HEK293 (cell line): ENCODE measurements around the gene PLA2G4B.

ENCODE experiments used
- CTCF ChIA-PET: fragments of 350-600 bp; formaldehyde crosslinking; extraction: SDS; loops from one replicate; lab custom pipeline; 2021; ENCODE audit warnings: antibody characterized with exemption; lab: Yijun Ruan, JAX
- POLR2A ChIA-PET: fragments of 300-600 bp; formaldehyde crosslinking; extraction: SDS; loops from one replicate; lab custom pipeline; 2020; ENCODE audit warnings: antibody characterized with exemption, inconsistent platforms; lab: Yijun Ruan, JAX
- H3K27ac ChIP-seq: fragments of 200-500 bp; sonication (Bioruptor generic); 2 replicates; pipeline ENCODE4 v1.5.1; 2014; ENCODE audit warnings: low read depth, low read length, control low read depth, inconsistent platforms; ENCODE audit errors: extremely low read depth
- H3K36me3 ChIP-seq, 2 experiments: fragments of 200-500 bp in 1 of 2; sonication (Bioruptor generic) in 1 of 2; 1 replicate in 1 of 2; 2 replicates in 1 of 2; pipeline ENCODE4 v1.5.1; 2014 to 2017; ENCODE audit warnings: inconsistent platforms in 2 of 2, low read length in 2 of 2; ENCODE audit not compliant: control insufficient read depth in 2 of 2, insufficient read depth in 1 of 2
- H3K4me1 ChIP-seq: fragments of 200-500 bp; sonication (Bioruptor generic); 2 replicates; pipeline ENCODE4 v1.5.1; 2014; ENCODE audit warnings: mild to moderate bottlenecking, low read length, inconsistent platforms; ENCODE audit not compliant: control insufficient read depth, insufficient read depth
- H3K4me3 ChIP-seq: 2 replicates; pipeline ENCODE4 v1.5.1; 2011; ENCODE audit warnings: low read depth, mild to moderate bottlenecking, control low read depth, low read length, moderate library complexity
- H3K9me3 ChIP-seq: fragments of 200-500 bp; sonication (Bioruptor generic); 2 replicates; pipeline ENCODE4 v1.5.1; 2014; ENCODE audit warnings: low read depth, low read length, inconsistent platforms; ENCODE audit not compliant: control insufficient read depth, insufficient read depth
- FEZF1 ChIP-seq: fragments of 450-650 bp; formaldehyde crosslinking; IDR thresholded peaks from 2 replicates; pipeline ENCODE4 v1.5.1; 2016; ENCODE audit warnings: missing biosample characterization, missing genetic modification characterization
- GFI1B ChIP-seq: fragments of 450-650 bp; formaldehyde crosslinking; IDR thresholded peaks from 2 replicates; pipeline ENCODE4 v1.5.1; 2016; ENCODE audit warnings: missing biosample characterization, missing genetic modification characterization
- GLIS1 ChIP-seq: fragments of 450-650 bp; formaldehyde crosslinking; IDR thresholded peaks from 2 replicates; pipeline ENCODE4 v1.5.1; 2016; ENCODE audit warnings: missing biosample characterization, missing genetic modification characterization
- KLF7 ChIP-seq: fragments of 450-650 bp; formaldehyde crosslinking; IDR thresholded peaks from 2 replicates; pipeline ENCODE4 v1.5.1; 2016; ENCODE audit warnings: missing biosample characterization, missing genetic modification characterization, borderline replicate concordance
- SP7 ChIP-seq: fragments of 450-650 bp; formaldehyde crosslinking; IDR thresholded peaks from 2 replicates; pipeline ENCODE4 v1.5.1; 2016; ENCODE audit warnings: missing biosample characterization, missing genetic modification characterization
- WT1 ChIP-seq: fragments of 450-650 bp; formaldehyde crosslinking; IDR thresholded peaks from 2 replicates; pipeline ENCODE4 v1.5.1; 2016; ENCODE audit warnings: missing biosample characterization, missing genetic modification characterization
- YY2 ChIP-seq: fragments of 450-650 bp; formaldehyde crosslinking; IDR thresholded peaks from 2 replicates; pipeline ENCODE4 v1.5.1; 2016; ENCODE audit warnings: missing biosample characterization, missing genetic modification characterization
- ZBTB8A ChIP-seq: fragments of 450-650 bp; formaldehyde crosslinking; IDR thresholded peaks from 2 replicates; pipeline ENCODE4 v1.5.1; 2016; ENCODE audit warnings: missing biosample characterization, missing genetic modification characterization
- ZEB2 ChIP-seq: fragments of 450-650 bp; formaldehyde crosslinking; IDR thresholded peaks from 2 replicates; pipeline ENCODE4 v1.5.1; 2016; ENCODE audit warnings: missing biosample characterization, missing genetic modification characterization
- ZFP37 ChIP-seq: fragments of 450-650 bp; formaldehyde crosslinking; IDR thresholded peaks from 2 replicates; pipeline ENCODE4 v1.5.1; 2016; ENCODE audit warnings: missing biosample characterization, missing genetic modification characterization
- ZNF132 ChIP-seq: fragments of 450-650 bp; formaldehyde crosslinking; IDR thresholded peaks from 2 replicates; pipeline ENCODE4 v1.5.1; 2017; ENCODE audit warnings: missing biosample characterization, missing genetic modification characterization, borderline replicate concordance
- ZNF221 ChIP-seq: fragments of 450-650 bp; formaldehyde crosslinking; IDR thresholded peaks from 2 replicates; pipeline ENCODE4 v1.5.1; 2017; ENCODE audit warnings: missing biosample characterization, missing genetic modification characterization, borderline replicate concordance
- ZNF391 ChIP-seq: fragments of 450-650 bp; formaldehyde crosslinking; IDR thresholded peaks from 2 replicates; pipeline ENCODE4 v1.5.1; 2016; ENCODE audit warnings: low read depth, missing biosample characterization, missing genetic modification characterization, borderline replicate concordance
- ZNF423 ChIP-seq: fragments of 450-650 bp; formaldehyde crosslinking; IDR thresholded peaks from 2 replicates; pipeline ENCODE4 v1.5.1; 2016; ENCODE audit warnings: missing biosample characterization, missing genetic modification characterization
- ZNF555 ChIP-seq: fragments of 450-650 bp; formaldehyde crosslinking; conservative IDR thresholded peaks from 2 replicates; pipeline ENCODE4 v1.5.1; 2017; ENCODE audit warnings: missing biosample characterization, mild to moderate bottlenecking, missing genetic modification characterization, inconsistent platforms
- ZNF623 ChIP-seq: fragments of 450-650 bp; formaldehyde crosslinking; IDR thresholded peaks from 2 replicates; pipeline ENCODE4 v1.5.1; 2016; ENCODE audit warnings: missing biosample characterization, missing genetic modification characterization
- ZNF670 ChIP-seq: fragments of 450-650 bp; formaldehyde crosslinking; IDR thresholded peaks from 2 replicates; pipeline ENCODE4 v1.5.1; 2016; ENCODE audit warnings: missing biosample characterization, missing genetic modification characterization, low read depth
- ZNF785 ChIP-seq: fragments of 450-650 bp; formaldehyde crosslinking; IDR thresholded peaks from 2 replicates; pipeline ENCODE4 v1.5.1; 2016; ENCODE audit warnings: missing biosample characterization, missing genetic modification characterization
- TF ChIP-seq, protein P1 (sequence below): fragments of 450-650 bp; formaldehyde crosslinking; IDR thresholded peaks from 2 replicates; pipeline ENCODE4 v1.5.1; 2016; ENCODE audit warnings: missing biosample characterization, missing genetic modification characterization
- TF ChIP-seq, protein P2 (sequence below): fragments of 450-650 bp; formaldehyde crosslinking; IDR thresholded peaks from 2 replicates; pipeline ENCODE4 v1.5.1; 2016; ENCODE audit warnings: missing biosample characterization, missing genetic modification characterization
- TF ChIP-seq, protein P3 (sequence below): fragments of 450-650 bp; formaldehyde crosslinking; IDR thresholded peaks from 2 replicates; pipeline ENCODE4 v1.5.1; 2016; ENCODE audit warnings: missing biosample characterization, missing genetic modification characterization
- TF ChIP-seq, protein P4 (sequence below): fragments of 450-650 bp; formaldehyde crosslinking; IDR thresholded peaks from 2 replicates; pipeline ENCODE4 v1.5.1; 2017; ENCODE audit warnings: missing biosample characterization, missing genetic modification characterization
- TF ChIP-seq, protein P5 (sequence below): fragments of 450-650 bp; formaldehyde crosslinking; IDR thresholded peaks from 2 replicates; pipeline ENCODE4 v1.5.1; 2016; ENCODE audit warnings: missing biosample characterization, missing genetic modification characterization
- TF ChIP-seq, protein P6 (sequence below): fragments of 450-650 bp; formaldehyde crosslinking; IDR thresholded peaks from 2 replicates; pipeline ENCODE4 v1.5.1; 2016; ENCODE audit warnings: missing biosample characterization, missing genetic modification characterization

The PLA2G4B gene

DNA sequence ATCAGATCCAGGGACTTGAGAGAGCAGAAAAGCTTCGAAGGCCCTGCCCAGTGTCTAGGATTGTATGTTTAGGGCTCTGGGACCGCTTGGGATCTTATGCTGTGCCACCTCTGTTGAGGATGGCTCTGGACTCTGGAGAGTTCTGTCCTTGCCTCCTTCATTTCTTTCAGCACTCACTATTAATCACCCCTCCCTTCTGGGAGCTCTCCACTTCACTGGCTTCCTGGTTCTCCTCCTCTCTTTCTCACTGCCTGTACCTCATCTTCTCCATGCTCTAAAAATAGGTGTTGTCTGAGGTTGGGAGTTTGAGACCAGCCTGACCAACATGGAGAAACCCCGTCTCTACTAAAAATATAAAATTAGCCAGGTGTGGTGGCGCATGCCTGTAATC is 47.1 kb upstream of the PLA2G4B start:
- Histone ChIP-seq H3K36me3 (no peaks in the 10 kb centered on the region), H3K9me3 (no peaks in the 10 kb centered on the region), H3K27ac (no peak overlapping the region), H3K4me3 (no peak overlapping the region), H3K4me1 (no peaks in the 10 kb centered on the region)
- POLR2A ChIA-PET = no interaction called here
- CTCF ChIA-PET = no interaction called here
- no peak for TF ChIP-seq ZNF221 (tag by site-specific recombination)
- no peak for TF ChIP-seq ZNF670 (tag by site-specific recombination)
- no peak for TF ChIP-seq ZNF555 (tag by site-specific recombination)
- TF ChIP-seq ZFP37 = no peak
- TF ChIP-seq, protein P1, sequence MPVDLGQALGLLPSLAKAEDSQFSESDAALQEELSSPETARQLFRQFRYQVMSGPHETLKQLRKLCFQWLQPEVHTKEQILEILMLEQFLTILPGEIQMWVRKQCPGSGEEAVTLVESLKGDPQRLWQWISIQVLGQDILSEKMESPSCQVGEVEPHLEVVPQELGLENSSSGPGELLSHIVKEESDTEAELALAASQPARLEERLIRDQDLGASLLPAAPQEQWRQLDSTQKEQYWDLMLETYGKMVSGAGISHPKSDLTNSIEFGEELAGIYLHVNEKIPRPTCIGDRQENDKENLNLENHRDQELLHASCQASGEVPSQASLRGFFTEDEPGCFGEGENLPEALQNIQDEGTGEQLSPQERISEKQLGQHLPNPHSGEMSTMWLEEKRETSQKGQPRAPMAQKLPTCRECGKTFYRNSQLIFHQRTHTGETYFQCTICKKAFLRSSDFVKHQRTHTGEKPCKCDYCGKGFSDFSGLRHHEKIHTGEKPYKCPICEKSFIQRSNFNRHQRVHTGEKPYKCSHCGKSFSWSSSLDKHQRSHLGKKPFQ (tag by site-specific recombination) = no peak
- no peak for TF ChIP-seq GFI1B (tag by site-specific recombination)
- TF ChIP-seq WT1 = no peak
- no peak for TF ChIP-seq ZNF623 (tag by site-specific recombination)
- no peak for TF ChIP-seq ZBTB8A (tag by site-specific recombination)
- TF ChIP-seq KLF7 (tag by site-specific recombination) = no peak
- TF ChIP-seq, protein P2, sequence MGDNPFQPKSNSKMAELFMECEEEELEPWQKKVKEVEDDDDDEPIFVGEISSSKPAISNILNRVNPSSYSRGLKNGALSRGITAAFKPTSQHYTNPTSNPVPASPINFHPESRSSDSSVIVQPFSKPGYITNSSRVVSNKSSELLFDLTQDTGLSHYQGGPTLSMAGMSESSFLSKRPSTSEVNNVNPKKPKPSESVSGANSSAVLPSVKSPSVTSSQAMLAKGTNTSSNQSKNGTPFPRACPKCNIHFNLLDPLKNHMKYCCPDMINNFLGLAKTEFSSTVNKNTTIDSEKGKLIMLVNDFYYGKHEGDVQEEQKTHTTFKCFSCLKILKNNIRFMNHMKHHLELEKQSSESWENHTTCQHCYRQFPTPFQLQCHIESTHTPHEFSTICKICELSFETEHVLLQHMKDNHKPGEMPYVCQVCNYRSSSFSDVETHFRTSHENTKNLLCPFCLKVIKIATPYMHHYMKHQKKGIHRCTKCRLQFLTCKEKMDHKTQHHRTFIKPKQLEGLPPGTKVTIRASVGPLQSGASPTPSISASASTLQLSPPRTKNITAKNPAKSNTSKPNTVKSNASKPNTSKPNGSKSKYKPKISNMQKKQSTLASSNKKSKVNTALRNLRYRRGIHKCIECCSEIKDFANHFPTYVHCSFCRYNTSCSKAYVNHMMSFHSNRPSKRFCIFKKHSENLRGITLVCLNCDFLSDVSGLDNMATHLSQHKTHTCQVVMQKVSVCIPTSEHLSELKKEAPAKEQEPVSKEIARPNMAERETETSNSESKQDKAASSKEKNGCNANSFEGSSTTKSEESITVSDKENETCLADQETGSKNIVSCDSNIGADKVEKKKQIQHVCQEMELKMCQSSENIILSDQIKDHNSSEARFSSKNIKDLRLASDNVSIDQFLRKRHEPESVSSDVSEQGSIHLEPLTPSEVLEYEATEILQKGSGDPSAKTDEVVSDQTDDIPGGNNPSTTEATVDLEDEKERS (tag by site-specific recombination) = no peak
- no peak for TF ChIP-seq YY2
- TF ChIP-seq, all 188 proteins: peak for 0

DNA sequence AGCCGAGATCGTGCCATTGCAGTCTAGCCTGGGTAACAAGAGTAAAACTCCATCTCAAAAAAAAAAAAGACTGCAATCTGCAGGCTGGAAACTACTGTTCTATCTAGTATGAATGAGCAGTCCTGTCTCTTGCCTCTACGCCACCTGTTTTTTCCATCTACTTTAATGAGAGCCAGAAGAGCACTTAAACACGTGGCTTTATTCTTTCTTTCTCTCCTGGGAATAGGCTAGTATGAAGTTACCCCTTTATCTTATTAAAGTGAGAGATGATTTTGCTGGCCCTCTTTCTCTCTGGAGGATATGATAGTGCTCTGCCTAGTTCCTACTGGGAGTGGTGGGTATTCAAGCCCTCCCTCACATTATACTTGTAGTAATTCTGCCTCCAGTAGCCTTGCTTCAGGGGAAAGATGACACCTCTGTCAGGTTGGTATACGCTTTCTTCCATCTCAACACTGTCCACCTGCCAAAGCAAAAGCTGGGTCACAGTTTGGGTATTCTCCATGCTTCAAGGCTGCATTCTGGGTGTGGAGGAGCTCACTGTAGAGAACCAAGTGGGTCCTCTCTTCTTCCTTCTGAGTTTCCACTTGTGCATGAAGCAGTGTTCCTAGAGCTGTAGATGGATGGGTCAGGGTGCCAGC is 46.5 kb upstream of the PLA2G4B start:
- Histone ChIP-seq H3K4me3 (no peak overlapping the region), H3K36me3 (no peaks in the 10 kb centered on the region), H3K27ac (no peak overlapping the region), H3K9me3 (no peaks in the 10 kb centered on the region), H3K4me1 (no peaks in the 10 kb centered on the region)
- ChIA-PET POLR2A (no interaction called here), CTCF (interaction anchor here (0.7 kb wide), 1 partner anchor 22 kb away, joined by 3 read pairs; no protein-coding TSS in a partner anchor)
- TF ChIP-seq, protein P3, sequence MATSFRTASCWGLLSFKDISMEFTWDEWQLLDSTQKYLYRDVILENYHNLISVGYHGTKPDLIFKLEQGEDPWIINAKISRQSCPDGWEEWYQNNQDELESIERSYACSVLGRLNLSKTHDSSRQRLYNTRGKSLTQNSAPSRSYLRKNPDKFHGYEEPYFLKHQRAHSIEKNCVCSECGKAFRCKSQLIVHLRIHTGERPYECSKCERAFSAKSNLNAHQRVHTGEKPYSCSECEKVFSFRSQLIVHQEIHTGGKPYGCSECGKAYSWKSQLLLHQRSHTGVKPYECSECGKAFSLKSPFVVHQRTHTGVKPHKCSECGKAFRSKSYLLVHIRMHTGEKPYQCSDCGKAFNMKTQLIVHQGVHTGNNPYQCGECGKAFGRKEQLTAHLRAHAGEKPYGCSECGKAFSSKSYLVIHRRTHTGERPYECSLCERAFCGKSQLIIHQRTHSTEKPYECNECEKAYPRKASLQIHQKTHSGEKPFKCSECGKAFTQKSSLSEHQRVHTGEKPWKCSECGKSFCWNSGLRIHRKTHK (tag by site-specific recombination) = no peak
- TF ChIP-seq, protein P4, sequence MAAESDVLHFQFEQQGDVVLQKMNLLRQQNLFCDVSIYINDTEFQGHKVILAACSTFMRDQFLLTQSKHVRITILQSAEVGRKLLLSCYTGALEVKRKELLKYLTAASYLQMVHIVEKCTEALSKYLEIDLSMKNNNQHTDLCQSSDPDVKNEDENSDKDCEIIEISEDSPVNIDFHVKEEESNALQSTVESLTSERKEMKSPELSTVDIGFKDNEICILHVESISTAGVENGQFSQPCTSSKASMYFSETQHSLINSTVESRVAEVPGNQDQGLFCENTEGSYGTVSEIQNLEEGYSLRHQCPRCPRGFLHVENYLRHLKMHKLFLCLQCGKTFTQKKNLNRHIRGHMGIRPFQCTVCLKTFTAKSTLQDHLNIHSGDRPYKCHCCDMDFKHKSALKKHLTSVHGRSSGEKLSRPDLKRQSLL (tag by site-specific recombination) = no peak
- TF ChIP-seq ZEB2 (tag by site-specific recombination) = no peak
- no peak for TF ChIP-seq ZNF423 (tag by site-specific recombination)
- TF ChIP-seq, protein P5, sequence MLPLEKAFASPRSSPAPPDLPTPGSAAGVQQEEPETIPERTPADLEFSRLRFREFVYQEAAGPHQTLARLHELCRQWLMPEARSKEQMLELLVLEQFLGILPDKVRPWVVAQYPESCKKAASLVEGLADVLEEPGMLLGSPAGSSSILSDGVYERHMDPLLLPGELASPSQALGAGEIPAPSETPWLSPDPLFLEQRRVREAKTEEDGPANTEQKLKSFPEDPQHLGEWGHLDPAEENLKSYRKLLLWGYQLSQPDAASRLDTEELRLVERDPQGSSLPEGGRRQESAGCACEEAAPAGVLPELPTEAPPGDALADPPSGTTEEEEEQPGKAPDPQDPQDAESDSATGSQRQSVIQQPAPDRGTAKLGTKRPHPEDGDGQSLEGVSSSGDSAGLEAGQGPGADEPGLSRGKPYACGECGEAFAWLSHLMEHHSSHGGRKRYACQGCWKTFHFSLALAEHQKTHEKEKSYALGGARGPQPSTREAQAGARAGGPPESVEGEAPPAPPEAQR = no peak
- no peak for TF ChIP-seq ZNF785
- TF ChIP-seq SP7 (tag by site-specific recombination) = no peak
- TF ChIP-seq, protein P1 (tag by site-specific recombination) = no peak
- TF ChIP-seq GLIS1 (tag by site-specific recombination) = no peak
- no peak for TF ChIP-seq ZNF132 (tag by site-specific recombination)
- no peak for TF ChIP-seq ZNF391 (tag by site-specific recombination)
- no peak for TF ChIP-seq FEZF1
- TF ChIP-seq, protein P6, sequence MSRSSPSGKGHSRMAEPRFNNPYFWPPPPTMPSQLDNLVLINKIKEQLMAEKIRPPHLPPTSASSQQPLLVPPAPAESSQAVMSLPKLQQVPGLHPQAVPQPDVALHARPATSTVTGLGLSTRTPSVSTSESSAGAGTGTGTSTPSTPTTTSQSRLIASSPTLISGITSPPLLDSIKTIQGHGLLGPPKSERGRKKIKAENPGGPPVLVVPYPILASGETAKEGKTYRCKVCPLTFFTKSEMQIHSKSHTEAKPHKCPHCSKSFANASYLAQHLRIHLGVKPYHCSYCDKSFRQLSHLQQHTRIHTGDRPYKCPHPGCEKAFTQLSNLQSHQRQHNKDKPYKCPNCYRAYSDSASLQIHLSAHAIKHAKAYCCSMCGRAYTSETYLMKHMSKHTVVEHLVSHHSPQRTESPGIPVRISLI = no peak
